Hindlimb muscle (tissue), 1 donor: ENCODE measurements around the gene USP6. TPM values are rescaled to one million over a fixed set of nuclear protein-coding genes. Genes with fewer than 3 reads are reported as not detected.
"Not testable (repeated sequence)": the region's sequence is repeated elsewhere in the genome, so short reads cannot be mapped to it uniquely, and the experiment has no call there.

Source experiments
- DNase-seq: peaks from one replicate; pipeline ENCODE4 v3.0.0-alpha.2; 2013
- polyA plus RNA-seq: library from polyadenylated mRNA; unstranded; fragments of 120-200 nt; gene quantifications from one replicate; pipeline ENCODE4 v1.2.1, GENCODE V29; 2013; ENCODE audit not compliant: insufficient read length

Gene USP6
- polyA plus RNA-seq, 1 donor = 21.0 TPM

DNA sequence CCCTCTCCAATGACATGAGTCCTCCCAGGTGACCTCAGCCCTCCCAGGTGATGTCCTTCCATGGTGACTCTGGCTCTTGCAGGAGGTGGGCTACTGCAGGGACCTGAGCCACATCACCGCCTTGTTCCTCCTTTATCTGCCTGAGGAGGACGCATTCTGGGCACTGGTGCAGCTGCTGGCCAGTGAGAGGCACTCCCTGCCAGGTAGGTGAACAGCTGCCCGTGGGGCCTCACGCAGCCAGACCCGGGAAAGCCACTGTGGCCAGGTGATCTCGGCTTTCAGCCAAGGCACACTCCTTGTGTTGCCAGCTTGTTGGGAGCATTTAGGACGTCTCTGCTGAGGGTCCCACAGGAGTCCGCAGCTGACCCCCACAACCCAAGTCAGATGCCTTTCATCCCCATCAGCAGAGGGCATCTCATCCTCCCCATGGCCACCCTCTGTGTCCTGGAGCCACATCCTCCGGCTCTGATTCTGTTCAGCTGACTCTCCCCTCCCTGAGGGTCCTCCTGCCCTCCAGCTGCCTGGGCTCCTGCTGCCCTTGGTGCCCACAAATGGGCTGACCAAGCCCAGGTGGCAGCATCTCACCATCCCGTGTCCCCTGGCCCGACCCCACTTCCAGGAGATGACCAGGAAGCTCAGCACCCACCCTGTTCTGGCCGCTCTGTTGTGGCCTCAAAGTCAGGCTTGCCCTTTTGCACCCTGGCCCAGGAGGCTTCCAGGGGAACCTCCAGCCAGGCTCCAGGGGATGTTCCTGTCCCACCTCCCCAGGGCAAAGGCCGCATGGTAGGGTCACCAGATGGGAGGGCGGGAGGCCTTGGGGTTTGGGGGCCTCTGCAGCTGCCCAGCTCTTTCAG lies 20.1 kb downstream of the USP6 start:
- DNase-seq = no peak

- DNase-seq = not testable (repeated sequence)
Measured at GRCh38 chr17:5136580-5137412, 21.0 kb downstream of the USP6 start.

GRCh38 chr17:5137511-5138197 lies 21.8 kb downstream of the USP6 start:
- not testable (repeated sequence) for DNase-seq

- DNase-seq = not testable (repeated sequence)
Measured at GRCh38 chr17:5138198-5138544, 22.3 kb downstream of the USP6 start.

GRCh38 chr17:5138616-5139457 lies 23.0 kb downstream of the USP6 start:
- no peak for DNase-seq

- no peak for DNase-seq
Measured at GRCh38 chr17:5139458-5139732, 23.6 kb downstream of the USP6 start.

DNA sequence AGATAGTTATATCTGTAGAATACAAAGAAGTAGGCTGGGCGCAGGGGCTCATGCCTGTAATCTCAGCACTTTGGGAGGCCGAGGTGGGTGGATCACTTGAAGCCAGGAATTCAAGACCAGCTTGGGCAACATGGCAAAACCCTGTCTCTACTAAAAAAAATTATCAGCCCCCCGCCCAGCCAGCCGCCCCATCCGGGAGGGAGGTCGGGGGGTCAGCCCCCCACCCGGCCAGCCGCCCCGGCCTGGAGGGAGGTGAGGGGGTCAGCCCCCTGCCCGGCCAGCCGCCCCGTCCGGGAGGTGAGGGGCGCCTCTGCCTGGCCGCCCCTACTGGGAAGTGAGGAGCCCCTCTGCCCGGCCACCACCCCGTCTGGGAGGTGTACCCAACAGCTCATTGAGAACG lies 27.0 kb downstream of the USP6 start:
- not testable (repeated sequence) for DNase-seq

GRCh38 chr17:5146122-5146521 lies 30.3 kb downstream of the USP6 start:
- not testable (repeated sequence) for DNase-seq

DNA sequence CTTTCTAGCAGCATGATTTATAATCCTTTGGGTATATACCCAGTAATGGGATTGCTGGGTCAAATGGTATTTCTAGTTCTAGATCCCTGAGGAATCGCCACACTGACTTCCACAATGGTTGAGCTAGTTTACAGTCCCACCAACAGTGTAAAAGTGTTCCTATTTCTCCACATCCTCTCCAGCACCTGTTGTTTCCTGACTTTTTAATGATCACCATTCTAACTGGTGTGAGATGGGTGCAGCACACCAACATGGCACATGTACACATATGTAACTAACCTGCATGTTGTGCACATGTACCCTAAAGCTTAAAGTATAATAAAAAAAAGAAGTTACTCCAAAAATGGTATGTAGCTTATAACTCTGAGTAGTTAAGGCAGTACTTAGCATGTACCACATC lies 44.9 kb downstream of the USP6 start:
- not testable (repeated sequence) for DNase-seq

- not testable (repeated sequence) for DNase-seq
Measured at GRCh38 chr17:5161793-5162192, 46.0 kb downstream of the USP6 start.

GRCh38 chr17:5164436-5164835 lies 48.6 kb downstream of the USP6 start:
- no peak for DNase-seq

GRCh38 chr17:5165791-5166564 lies 50.1 kb downstream of the USP6 start:
- DNase-seq = not testable (repeated sequence)

GRCh38 chr17:5175027-5175426 lies 59.2 kb downstream of the USP6 start:
- DNase-seq = not testable (repeated sequence)

- DNase-seq = no peak
Measured at GRCh38 chr17:5179003-5179402, 63.2 kb downstream of the USP6 start.

- DNase-seq = no peak
Measured at GRCh38 chr17:5181509-5182305, 65.9 kb downstream of the USP6 start.

DNA sequence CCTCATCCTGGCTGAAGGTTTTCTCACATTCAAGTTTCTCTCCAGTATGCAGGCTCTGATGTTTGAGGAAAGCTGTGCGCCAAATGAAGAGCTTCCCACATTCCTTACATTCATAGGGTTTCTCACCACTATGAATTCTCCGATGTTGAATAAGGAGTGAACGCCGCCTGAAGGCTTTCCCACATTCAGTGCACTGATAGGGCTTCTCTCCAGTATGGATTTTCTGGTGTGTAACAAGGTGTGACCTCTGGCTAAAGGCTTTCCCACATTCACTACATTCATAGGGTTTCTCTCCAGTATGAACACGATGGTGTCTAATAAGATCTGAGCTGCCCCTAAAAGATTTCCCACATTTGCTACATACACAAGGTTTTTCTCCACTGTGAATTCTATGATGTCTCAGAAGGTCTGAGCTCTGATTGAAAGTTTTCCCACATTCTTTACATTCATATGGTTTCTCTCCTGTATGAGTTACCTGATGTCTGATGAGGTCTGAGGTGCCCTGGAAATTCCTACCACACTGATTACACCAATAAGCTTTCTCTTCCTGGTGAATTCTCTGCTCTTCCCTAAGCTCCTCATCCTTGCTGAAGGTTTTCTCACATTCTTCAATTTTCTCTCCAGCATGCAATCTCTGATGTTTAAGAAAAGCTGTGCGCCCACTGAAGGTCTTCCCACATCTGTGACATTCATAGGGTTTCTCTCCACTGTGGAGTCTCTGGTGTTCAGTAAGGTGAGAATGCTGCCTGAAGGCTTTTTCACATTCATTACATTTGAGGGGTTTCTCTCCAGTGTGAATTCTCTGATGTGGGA lies 67.0 kb downstream of the USP6 start:
- DNase-seq = no peak

DNA sequence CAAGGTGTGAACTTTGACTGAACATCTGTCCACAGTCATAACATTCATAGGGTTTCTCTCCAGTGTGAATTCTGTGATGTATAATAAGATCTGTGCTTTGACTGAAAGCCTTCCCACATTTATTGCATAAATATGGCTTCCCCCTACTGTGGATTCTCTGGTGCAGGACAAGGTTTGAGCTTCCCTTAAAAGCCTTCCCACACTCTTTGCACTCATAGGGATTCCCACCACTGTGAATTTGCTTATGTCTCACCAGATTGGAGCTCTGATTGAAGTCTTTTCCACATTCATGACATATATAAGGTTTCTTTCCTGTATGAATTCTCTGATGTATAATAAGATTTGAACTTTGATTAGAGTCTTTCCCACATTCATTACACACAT lies 67.6 kb downstream of the USP6 start:
- no peak for DNase-seq

- DNase-seq = no peak
Measured at GRCh38 chr17:5184288-5184687, 68.5 kb downstream of the USP6 start.

DNA sequence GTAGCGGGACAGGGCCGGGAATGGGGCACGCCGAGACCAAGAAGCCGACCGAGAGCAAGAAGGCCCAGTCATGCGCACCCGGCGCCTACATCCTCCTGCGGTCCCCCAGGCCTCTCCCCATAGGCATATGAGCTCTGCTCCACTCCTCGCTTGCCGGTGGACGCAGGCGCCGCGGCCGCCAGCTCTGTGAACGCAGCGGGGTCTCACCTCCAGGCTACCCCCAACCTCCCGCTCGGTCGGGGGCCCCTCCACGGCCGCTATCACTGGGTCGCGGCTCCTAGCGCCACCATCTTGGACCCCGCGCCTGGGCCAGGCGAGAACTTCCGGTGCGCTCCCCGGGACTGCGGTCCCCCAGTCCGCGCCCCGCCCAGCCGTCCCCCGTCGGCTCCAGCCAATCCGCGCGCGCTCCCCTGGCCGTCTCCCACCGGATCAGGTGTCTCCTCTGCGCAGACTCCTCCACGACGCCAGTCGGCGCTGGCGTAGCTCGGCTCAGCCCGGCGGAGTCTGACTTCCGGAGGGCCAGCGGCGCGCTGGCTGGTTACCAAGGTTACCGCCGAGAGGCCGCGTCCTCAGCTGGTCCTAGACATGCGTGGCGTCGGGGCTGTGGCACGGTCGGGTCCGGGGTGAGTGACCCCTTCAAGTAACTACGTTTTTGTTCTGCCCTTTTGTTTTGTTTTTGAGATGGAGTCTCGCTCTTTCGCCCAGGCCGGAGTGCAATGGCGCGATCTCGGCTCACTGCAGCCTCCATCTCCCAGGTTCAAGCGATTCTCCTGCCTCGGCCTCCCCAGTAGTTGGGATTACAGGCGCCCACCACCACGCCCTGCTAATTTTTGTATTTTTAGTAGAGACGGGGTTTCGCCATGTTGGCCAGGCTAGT lies 75.9 kb downstream of the USP6 start, which contains the start of gene ZNF594:
Gene ZNF594 (minus strand): TSS at position 328 of the 877 bp plus-strand sequence. CDS start 7,612 bp downstream, outside the sequence.
- DNase-seq = peak; percentile 99
